ENCODE results near the gene TSHR.

DNA sequence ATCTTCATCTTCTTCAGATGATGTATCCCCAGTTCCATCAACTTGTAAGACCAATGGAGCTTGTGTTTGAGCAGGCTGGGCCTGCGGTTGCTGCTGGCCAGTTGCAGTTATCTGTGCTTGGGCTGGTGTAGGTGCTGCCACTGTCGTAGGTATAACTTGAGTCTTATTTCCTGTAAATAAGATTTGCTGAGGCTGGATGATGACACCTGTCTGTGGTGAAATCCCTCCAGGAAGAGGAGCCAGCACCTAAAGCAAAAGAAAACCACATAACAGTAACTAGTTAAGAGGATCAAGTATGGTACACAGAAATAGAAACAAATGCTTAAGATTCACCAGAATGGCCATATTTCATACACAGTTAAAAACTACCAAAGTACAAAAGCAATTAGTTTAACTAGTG lies 237.2 kb downstream of the TSHR start:
- TF ChIP-seq, protein P1, sequence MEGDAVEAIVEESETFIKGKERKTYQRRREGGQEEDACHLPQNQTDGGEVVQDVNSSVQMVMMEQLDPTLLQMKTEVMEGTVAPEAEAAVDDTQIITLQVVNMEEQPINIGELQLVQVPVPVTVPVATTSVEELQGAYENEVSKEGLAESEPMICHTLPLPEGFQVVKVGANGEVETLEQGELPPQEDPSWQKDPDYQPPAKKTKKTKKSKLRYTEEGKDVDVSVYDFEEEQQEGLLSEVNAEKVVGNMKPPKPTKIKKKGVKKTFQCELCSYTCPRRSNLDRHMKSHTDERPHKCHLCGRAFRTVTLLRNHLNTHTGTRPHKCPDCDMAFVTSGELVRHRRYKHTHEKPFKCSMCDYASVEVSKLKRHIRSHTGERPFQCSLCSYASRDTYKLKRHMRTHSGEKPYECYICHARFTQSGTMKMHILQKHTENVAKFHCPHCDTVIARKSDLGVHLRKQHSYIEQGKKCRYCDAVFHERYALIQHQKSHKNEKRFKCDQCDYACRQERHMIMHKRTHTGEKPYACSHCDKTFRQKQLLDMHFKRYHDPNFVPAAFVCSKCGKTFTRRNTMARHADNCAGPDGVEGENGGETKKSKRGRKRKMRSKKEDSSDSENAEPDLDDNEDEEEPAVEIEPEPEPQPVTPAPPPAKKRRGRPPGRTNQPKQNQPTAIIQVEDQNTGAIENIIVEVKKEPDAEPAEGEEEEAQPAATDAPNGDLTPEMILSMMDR (IDR thresholded peaks at IDR 0.05; ENCODE audit: insufficient read depth, low read length), result no peak
- TF ChIP-seq POLR2AphosphoS5 (IDR thresholded peaks at IDR 0.05; ENCODE audit: low read depth), result no peak
- TF ChIP-seq, protein P2, sequence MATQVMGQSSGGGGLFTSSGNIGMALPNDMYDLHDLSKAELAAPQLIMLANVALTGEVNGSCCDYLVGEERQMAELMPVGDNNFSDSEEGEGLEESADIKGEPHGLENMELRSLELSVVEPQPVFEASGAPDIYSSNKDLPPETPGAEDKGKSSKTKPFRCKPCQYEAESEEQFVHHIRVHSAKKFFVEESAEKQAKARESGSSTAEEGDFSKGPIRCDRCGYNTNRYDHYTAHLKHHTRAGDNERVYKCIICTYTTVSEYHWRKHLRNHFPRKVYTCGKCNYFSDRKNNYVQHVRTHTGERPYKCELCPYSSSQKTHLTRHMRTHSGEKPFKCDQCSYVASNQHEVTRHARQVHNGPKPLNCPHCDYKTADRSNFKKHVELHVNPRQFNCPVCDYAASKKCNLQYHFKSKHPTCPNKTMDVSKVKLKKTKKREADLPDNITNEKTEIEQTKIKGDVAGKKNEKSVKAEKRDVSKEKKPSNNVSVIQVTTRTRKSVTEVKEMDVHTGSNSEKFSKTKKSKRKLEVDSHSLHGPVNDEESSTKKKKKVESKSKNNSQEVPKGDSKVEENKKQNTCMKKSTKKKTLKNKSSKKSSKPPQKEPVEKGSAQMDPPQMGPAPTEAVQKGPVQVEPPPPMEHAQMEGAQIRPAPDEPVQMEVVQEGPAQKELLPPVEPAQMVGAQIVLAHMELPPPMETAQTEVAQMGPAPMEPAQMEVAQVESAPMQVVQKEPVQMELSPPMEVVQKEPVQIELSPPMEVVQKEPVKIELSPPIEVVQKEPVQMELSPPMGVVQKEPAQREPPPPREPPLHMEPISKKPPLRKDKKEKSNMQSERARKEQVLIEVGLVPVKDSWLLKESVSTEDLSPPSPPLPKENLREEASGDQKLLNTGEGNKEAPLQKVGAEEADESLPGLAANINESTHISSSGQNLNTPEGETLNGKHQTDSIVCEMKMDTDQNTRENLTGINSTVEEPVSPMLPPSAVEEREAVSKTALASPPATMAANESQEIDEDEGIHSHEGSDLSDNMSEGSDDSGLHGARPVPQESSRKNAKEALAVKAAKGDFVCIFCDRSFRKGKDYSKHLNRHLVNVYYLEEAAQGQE (IDR thresholded peaks at IDR 0.05; ENCODE audit: insufficient replicate concordance, low read depth), result no peak
- TF ChIP-seq GABPA (IDR thresholded peaks at IDR 0.05; ENCODE audit: low read depth), result no peak
- no peak for TF ChIP-seq SPI1 (IDR thresholded peaks at IDR 0.05; ENCODE audit: borderline replicate concordance, low read depth)

All from HL-60 (cell line).